Caki2 (cell line): ENCODE measurements around the gene APAF1. TPM values are rescaled to one million over a fixed set of nuclear protein-coding genes. Genes with fewer than 3 reads are reported as not detected.

Source experiments
- total RNA-seq: library from RNA; depleted of rRNA; stranded (reverse); fragments of >200 nt; shearing (Covaris generic); gene quantifications from 2 replicates; pipeline ENCODE4 v1.2.3, GENCODE V29; 2014; ENCODE audit warnings: low replicate concordance; rRNA removed

Gene APAF1
- total RNA-seq, 1 experiment from 2014 or later = 15.2 TPM

Other genes starting within 250 kb of the APAF1 start
- gene TMPO, start 129.7 kb upstream of the APAF1 start, total RNA-seq = 239 and 264 TPM in 2 replicates
- 684 and 707 TPM in 2 replicates for gene SLC25A3, start 51.6 kb upstream of the APAF1 start, total RNA-seq
- gene IKBIP, start 502 bp upstream of the APAF1 start, total RNA-seq = 68.6 and 69.9 TPM in 2 replicates